Measurements from ENCODE around the gene OSBPL2.

The OSBPL2 gene

DNA sequence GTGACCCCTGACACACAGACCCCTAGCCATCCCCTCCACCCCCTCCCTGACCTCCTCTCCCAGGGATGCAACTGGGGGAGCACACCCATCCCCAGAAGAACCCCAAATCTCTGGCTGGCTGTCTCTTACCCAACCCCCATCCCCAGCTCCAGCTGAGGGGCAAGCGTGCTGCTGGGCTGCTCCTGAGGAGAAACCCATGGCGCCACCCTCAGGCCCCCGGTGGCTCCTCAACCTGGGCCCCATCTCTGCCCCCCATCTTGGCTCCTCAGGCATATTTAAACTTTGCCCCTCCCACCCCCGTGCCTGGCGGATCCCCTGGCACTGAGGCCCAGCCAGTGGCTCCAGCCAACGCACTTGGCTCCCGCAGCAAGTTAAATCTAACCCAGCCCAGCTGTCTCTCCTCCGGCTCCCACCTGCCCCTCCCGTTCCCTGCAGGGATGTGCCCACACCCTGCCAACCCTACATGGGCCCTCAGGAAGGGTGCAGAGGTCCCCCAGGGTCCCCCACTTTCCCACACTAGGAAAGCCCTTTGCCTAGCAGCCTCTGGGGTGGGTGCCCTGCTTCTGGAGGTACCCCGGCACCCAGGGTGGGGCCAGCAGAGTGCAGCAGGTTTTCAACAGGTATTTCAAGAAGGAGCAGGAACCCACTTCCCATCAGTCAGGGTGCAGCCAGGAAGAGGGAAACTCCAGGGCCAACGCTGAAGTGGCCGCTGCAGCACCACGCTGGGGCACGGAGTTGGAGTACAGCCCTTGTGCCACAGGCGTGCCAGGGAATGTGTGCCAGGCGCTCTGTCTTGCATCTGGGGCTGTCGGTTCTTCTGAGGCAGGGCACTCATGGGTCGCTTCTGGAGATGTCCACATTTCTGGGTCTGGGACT is 5.3 kb upstream of the OSBPL2 start:
- Histone ChIP-seq H3K27me3 (ENCODE audit: control insufficient read depth in 1 of 2, insufficient read depth in 2 of 2, low read length in 2 of 2) (peaks cover 4 to 30% of the 10 kb centered on the region in 2 donors), H3K27ac (ENCODE audit: low read depth, low read length) (no peak overlapping the region)

DNA sequence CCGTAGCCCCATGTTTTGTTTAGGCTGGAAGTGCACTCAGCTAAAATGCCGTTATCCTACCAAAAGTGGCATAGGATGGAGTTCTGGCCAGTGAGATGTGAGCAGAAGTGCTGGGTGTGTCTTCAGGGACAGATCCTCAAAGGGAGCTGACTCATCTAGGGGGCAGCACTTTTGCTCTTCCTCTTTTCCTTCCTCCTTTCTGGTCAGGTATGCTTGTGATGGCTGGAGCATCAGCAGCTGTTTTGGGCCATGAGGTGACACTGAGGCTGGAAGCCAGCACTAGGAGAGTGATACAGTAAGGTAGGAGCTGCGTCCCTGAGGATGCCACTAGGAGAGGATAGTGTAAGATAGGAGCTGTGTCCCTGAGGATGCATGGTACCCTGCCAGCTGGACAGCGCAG is 4.6 kb upstream of the OSBPL2 start:
- peaks cover 6% of the 10 kb centered on the region for H3K4me1 ChIP-seq (ENCODE audit: insufficient read depth, low read length)
- no peaks in the 10 kb centered on the region for H3K9me3 ChIP-seq (ENCODE audit: low read length)
- no peak overlapping the region for H3K9ac ChIP-seq (ENCODE audit: low read length)
- no peaks in the 10 kb centered on the region for H3K36me3 ChIP-seq (ENCODE audit: insufficient read depth, low read length)
- no peak overlapping the region for H3K27ac ChIP-seq (ENCODE audit: low read depth, low read length)
- no peak overlapping the region for H3K4me3 ChIP-seq (ENCODE audit: low read depth in 1 of 2, low read length in 2 of 2)
- peaks cover 4 to 25% of the 10 kb centered on the region in 2 donors for H3K27me3 ChIP-seq (ENCODE audit: control insufficient read depth in 1 of 2, insufficient read depth in 2 of 2, low read length in 2 of 2)

More for the DNA sequence above, 5.3 kb upstream of the OSBPL2 start:
- H3K4me3 ChIP-seq (ENCODE audit: low read depth in 1 of 2, low read length in 2 of 2), result no peak overlapping the region
- no peaks in the 10 kb centered on the region for H3K36me3 ChIP-seq (ENCODE audit: insufficient read depth, low read length)
- peaks cover 6% of the 10 kb centered on the region for H3K4me1 ChIP-seq (ENCODE audit: insufficient read depth, low read length)
- no peak overlapping the region for H3K9ac ChIP-seq (ENCODE audit: low read length)
- H3K9me3 ChIP-seq (ENCODE audit: low read length), result no peaks in the 10 kb centered on the region

DNA sequence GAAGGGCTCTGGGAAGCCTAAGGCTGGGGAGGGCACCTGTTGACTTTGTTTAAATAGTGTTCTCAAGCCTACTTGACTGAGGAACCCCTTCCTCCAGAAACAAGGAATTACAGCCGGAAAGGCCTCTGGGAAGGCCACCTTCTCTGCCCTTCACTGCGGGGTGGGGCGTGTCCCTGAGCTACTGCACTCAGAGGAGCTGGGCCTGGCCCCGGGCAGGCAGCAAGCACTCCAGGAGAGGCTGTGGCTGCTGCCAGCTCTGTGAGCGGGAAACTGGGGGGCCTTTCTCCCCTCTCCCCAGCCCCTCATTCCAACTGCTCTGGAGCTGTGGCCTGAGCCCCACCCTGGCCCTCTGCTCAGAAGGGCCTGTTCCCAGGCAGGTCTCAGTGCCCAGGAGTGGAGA is 4.0 kb upstream of the OSBPL2 start:
- Histone ChIP-seq H3K9ac (ENCODE audit: low read length) (no peak overlapping the region), H3K27ac (ENCODE audit: low read depth, low read length) (no peak overlapping the region), H3K4me1 (ENCODE audit: insufficient read depth, low read length) (peaks cover 8% of the 10 kb centered on the region), H3K27me3 (ENCODE audit: control insufficient read depth in 1 of 2, insufficient read depth in 2 of 2, low read length in 2 of 2) (peaks cover 4 to 25% of the 10 kb centered on the region in 2 donors), H3K4me3 (ENCODE audit: low read depth in 1 of 2, low read length in 2 of 2) (no peak overlapping the region), H3K9me3 (ENCODE audit: low read length) (no peaks in the 10 kb centered on the region), H3K36me3 (ENCODE audit: insufficient read depth, low read length) (no peaks in the 10 kb centered on the region)

DNA sequence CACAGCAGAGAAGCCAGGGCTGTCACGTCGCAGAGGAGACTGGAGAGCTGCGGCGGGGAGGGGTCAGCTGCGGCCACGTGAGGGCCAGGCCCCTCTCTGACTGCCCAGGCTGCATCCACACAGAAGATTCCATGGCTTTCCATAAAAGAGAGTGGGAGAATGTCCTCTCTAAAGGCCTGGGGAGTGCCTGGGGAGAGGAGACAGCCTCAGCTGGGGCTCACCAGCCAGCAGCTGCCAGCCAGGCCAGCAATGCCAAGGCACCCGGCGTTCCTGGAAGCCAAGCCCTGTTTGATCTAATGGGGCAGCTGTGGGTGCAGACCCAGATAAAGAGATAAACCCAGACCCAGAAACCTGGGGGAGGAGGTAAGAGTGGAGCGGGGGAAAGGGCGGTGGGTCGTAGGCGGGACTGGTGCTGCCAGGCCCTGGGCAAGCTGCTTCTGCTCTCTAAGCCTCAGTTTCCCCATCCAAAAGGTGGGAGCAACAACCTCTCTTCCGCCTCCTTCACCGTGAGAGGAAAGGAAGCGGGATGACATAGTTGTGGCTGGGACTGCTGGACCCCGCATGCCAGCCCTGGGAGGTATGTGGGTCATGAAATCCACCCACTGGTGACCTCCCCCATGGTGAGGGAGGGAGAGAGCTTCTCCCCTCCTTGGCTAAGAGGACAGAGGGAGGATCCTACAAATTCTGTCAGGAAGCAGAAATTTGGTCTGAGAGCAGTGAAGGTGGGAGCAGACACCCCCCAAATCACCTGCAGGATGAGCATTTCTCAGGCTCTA is 3.1 kb upstream of the OSBPL2 start:
- H3K36me3 ChIP-seq (ENCODE audit: insufficient read depth, low read length), result no peaks in the 10 kb centered on the region
- H3K4me3 ChIP-seq (ENCODE audit: low read depth in 1 of 2, low read length in 2 of 2), result no peak overlapping the region
- H3K9ac ChIP-seq (ENCODE audit: low read length), result no peak overlapping the region
- H3K9me3 ChIP-seq (ENCODE audit: low read length), result no peaks in the 10 kb centered on the region
- H3K27ac ChIP-seq (ENCODE audit: low read depth, low read length), result no peak overlapping the region
- peaks cover 12% of the 10 kb centered on the region for H3K4me1 ChIP-seq (ENCODE audit: insufficient read depth, low read length)
- H3K27me3 ChIP-seq (ENCODE audit: control insufficient read depth in 1 of 2, insufficient read depth in 2 of 2, low read length in 2 of 2), result peaks cover 4 to 25% of the 10 kb centered on the region in 2 donors

DNA sequence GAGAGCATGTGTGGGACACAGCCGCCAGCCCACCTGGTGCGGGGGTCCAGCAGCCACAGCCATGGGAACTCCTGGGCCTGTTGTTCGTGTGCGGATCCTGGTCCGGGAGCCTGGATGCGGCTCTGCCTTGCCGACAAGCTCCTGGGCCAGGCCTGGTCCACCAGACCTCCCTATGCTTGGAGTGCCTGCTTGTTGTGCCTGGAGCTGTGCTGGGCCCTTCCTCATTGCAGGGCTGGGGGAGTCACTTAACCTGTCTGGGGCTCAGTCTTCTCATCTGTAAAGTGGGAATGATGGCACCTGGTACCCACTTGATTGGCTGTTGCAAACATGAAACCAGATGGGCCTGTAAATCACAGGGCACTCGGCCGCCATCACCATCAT is 2.6 kb upstream of the OSBPL2 start:
- no peak overlapping the region for H3K9ac ChIP-seq (ENCODE audit: low read length)
- H3K9me3 ChIP-seq (ENCODE audit: low read length), result no peaks in the 10 kb centered on the region
- H3K4me3 ChIP-seq (ENCODE audit: low read depth in 1 of 2, low read length in 2 of 2), result no peak overlapping the region
- peaks cover 4 to 25% of the 10 kb centered on the region in 2 donors for H3K27me3 ChIP-seq (ENCODE audit: control insufficient read depth in 1 of 2, insufficient read depth in 2 of 2, low read length in 2 of 2)
- H3K4me1 ChIP-seq (ENCODE audit: insufficient read depth, low read length), result peaks cover 12% of the 10 kb centered on the region
- no peak overlapping the region for H3K27ac ChIP-seq (ENCODE audit: low read depth, low read length)
- H3K36me3 ChIP-seq (ENCODE audit: insufficient read depth, low read length), result no peaks in the 10 kb centered on the region

DNA sequence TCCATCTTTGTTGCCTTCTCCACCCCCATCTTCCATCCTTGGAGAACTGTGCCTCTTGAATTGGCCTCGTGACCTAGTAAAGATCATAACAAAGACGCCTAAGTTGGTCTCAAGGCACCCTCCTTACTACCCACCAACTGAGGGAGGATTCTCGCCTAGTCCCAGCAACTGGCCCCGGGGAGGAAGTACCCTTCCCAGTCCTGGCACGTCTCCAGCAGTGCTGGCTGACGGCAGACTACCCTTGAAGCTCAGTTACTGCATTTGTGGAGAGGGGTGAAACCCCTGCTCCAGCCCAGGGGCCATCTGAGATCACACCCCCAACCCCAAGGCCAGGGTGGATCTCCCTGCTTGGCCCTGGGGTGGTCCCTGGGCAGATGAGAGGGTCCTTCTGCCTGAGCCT is 2.1 kb upstream of the OSBPL2 start:
- Histone ChIP-seq H3K27ac (ENCODE audit: low read depth, low read length) (no peak overlapping the region), H3K9me3 (ENCODE audit: low read length) (no peaks in the 10 kb centered on the region), H3K27me3 (ENCODE audit: control insufficient read depth in 1 of 2, insufficient read depth in 2 of 2, low read length in 2 of 2) (peaks cover 4 to 25% of the 10 kb centered on the region in 2 donors), H3K36me3 (ENCODE audit: insufficient read depth, low read length) (no peaks in the 10 kb centered on the region), H3K4me1 (ENCODE audit: insufficient read depth, low read length) (peaks cover 12% of the 10 kb centered on the region), H3K4me3 (ENCODE audit: low read depth in 1 of 2, low read length in 2 of 2) (no peak overlapping the region), H3K9ac (ENCODE audit: low read length) (no peak overlapping the region)

DNA sequence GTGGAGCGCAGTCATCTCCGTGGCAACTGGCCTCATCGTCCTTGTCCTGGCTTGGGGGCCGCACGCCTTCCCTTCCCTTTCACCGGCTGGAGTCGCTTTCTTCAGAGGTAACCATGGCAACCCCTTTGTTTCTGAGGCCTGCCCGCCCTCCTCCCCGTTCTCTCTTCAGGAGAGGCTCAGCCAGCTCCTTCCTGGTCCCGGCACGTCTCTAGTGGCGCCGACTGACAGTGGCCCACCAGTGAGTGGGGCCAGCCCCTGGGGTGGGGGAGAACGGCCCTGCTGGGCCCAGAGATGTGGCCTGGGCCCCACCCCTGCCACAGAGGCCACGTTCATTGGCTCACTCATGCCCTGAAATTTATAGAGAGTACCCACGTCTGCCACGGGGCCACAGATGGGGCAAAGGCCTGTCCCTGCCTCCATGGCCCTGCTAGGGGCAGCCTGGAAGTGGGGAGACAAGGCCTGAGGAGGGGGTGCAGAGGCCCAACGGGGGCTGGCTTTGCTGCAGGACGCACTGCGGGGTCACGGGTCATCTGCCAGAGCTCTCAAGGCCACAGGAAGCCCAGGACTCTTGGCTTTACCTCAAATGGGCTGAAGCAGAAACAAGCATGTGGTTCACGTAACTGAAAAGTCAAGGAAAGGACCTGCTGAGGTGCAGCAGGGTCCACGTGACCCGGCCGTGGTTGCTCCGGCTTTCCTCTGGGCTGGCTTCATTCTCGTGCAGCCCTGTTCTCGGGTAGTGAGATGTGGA is 1.4 kb upstream of the OSBPL2 start:
- H3K4me3 ChIP-seq (ENCODE audit: low read depth in 1 of 2, low read length in 2 of 2), result no peak overlapping the region
- H3K9me3 ChIP-seq (ENCODE audit: low read length), result no peaks in the 10 kb centered on the region

DNA sequence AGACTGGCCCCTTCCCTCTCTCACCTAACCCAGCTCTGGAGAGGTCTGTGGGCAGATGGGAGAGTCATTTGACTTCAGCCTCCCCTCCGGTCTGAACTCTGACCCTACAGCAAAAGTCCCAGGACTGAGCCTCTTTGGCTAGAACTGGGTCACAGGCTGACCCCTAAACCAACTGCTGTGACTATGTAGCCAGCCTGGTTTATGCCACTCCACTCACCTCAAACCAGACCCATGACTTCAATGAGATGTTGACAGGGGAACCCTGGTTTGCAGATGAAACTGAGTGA is 864 bp upstream of the OSBPL2 start:
- Histone ChIP-seq H3K4me3 (ENCODE audit: low read depth in 1 of 2, low read length in 2 of 2) (peak overlapping the region in 1 of 2 donors; percentile 82), H3K27ac (ENCODE audit: low read depth, low read length) (no peak overlapping the region), H3K27me3 (ENCODE audit: control insufficient read depth in 1 of 2, insufficient read depth in 2 of 2, low read length in 2 of 2) (peaks cover 2 to 20% of the 10 kb centered on the region in 2 donors), H3K9ac (ENCODE audit: low read length) (peak overlapping the region; percentile 30), H3K4me1 (ENCODE audit: insufficient read depth, low read length) (peaks cover 12% of the 10 kb centered on the region), H3K9me3 (ENCODE audit: low read length) (no peaks in the 10 kb centered on the region), H3K36me3 (ENCODE audit: insufficient read depth, low read length) (no peaks in the 10 kb centered on the region)

More for the DNA sequence above, 1.4 kb upstream of the OSBPL2 start:
- Histone ChIP-seq H3K27ac (ENCODE audit: low read depth, low read length) (no peak overlapping the region), H3K27me3 (ENCODE audit: control insufficient read depth in 1 of 2, insufficient read depth in 2 of 2, low read length in 2 of 2) (peaks cover 4 to 25% of the 10 kb centered on the region in 2 donors), H3K4me1 (ENCODE audit: insufficient read depth, low read length) (peaks cover 12% of the 10 kb centered on the region), H3K9ac (ENCODE audit: low read length) (no peak overlapping the region), H3K36me3 (ENCODE audit: insufficient read depth, low read length) (no peaks in the 10 kb centered on the region)

DNA sequence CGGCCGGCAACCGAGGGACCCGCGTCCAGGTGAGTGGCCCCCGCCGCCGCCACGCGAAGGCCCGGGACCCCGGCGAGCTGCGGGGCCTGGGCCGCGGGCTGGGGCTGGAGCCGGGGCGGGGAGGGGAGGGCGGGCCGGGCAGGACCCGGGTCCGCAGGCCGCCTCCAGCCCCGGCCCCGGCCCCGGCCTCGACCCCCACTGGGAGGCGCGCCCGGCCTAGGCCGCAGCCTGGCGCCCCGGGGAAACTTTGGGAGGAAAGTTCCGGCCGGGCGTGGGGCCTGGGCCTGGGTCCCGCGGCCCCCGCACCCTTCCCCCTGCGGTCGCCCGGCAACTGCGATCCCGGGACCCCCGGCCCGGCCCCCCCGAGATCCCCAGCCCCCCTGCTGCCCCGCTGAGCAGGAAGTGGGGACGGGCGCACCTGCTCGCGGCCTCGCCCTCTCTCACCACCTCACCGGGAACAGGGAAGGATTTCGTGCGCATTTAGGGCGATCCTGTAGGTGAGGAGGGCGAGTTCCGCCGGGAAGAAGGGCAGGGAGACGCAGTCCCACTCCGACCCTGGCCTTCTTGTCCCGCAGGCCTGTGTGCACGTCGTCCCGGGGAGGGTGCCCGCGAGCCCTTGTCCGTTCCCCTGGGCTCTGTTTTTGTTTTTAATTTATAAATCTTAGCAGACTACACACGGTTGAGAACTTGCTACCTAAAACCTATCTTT is 402 bp downstream of the OSBPL2 start:
- Histone ChIP-seq H3K9ac (ENCODE audit: low read length) (peak overlapping the region; percentile 34), H3K27ac (ENCODE audit: low read depth, low read length) (no peak overlapping the region), H3K4me3 (ENCODE audit: low read depth in 1 of 2, low read length in 2 of 2) (peak overlapping the region; percentile 43 to 52), H3K9me3 (ENCODE audit: low read length) (no peaks in the 10 kb centered on the region), H3K4me1 (ENCODE audit: insufficient read depth, low read length) (peaks cover 12% of the 10 kb centered on the region), H3K36me3 (ENCODE audit: insufficient read depth, low read length) (no peaks in the 10 kb centered on the region), H3K27me3 (ENCODE audit: control insufficient read depth in 1 of 2, insufficient read depth in 2 of 2, low read length in 2 of 2) (peaks cover 0 to 8% of the 10 kb centered on the region in 2 donors)

DNA sequence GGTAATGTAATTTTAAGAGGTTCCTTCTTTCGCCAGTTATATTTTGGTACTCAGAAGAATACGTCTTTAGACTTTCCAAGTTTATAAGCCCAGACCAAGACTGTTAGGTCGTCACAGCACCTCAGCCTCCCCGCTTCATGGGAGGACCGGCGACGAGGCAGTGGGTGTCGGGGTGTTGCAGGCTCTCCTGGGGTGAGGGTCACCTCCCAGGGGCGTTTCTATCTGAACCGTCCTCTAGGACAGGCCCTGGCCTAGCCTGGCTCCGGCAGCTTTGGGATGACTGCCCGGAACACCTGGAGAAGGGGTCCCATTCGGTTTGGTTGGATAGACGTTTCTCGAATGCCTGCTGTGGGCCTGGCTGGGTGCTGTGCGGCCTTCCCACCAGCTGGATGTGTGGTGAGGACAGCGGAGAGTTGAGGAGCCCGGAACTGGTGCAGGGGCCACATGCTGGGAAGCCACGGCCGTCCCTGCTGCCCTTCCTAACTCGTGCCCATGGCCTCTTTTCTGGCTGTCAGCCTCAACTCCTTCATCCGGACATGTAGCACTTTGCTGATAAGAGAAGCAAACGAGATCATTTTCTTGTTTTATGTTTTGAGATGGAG is 1.1 kb downstream of the OSBPL2 start:
- peaks cover 12% of the 10 kb centered on the region for H3K4me1 ChIP-seq (ENCODE audit: insufficient read depth, low read length)
- H3K27me3 ChIP-seq (ENCODE audit: control insufficient read depth in 1 of 2, insufficient read depth in 2 of 2, low read length in 2 of 2), result peaks cover 0 to 6% of the 10 kb centered on the region in 2 donors
- H3K4me3 ChIP-seq (ENCODE audit: low read depth in 1 of 2, low read length in 2 of 2), result peak overlapping the region; percentile 43 to 52
- H3K9me3 ChIP-seq (ENCODE audit: low read length), result no peaks in the 10 kb centered on the region
- H3K9ac ChIP-seq (ENCODE audit: low read length), result peak overlapping the region; percentile 34
- H3K27ac ChIP-seq (ENCODE audit: low read depth, low read length), result no peak overlapping the region
- H3K36me3 ChIP-seq (ENCODE audit: insufficient read depth, low read length), result no peaks in the 10 kb centered on the region

Data from muscle layer of colon (tissue), 2 donors.